Iris pigment epithelial cell (primary cell): ENCODE data around the gene ZNF239.
"Not testable (repeated sequence)": the region's sequence is repeated elsewhere in the genome, so short reads cannot be mapped to it uniquely, and the experiment has no call there.

Experiments
- DNase-seq: peaks from one replicate; pipeline ENCODE4 v3.0.0-alpha.2; 2011; ENCODE audit warnings: low read depth

The ZNF239 gene

GRCh38 chr10:43576580-43576979 lies 2.2 kb upstream of the ZNF239 start:
- no peak for DNase-seq

GRCh38 chr10:43576062-43576461 lies 1.6 kb upstream of the ZNF239 start:
- DNase-seq = no peak

- DNase-seq = no peak
Measured at GRCh38 chr10:43574906-43575305, 490 bp upstream of the ZNF239 start.

GRCh38 chr10:43573250-43574000 lies 991 bp downstream of the ZNF239 start:
- DNase-seq = no peak

GRCh38 chr10:43570971-43571370 lies 3.4 kb downstream of the ZNF239 start:
- DNase-seq = no peak

- no peak for DNase-seq
Measured at GRCh38 chr10:43569681-43570080, 4.7 kb downstream of the ZNF239 start.

- DNase-seq = no peak
Measured at GRCh38 chr10:43557214-43557613, 17.2 kb downstream of the ZNF239 start.

- not testable (repeated sequence) for DNase-seq
Measured at GRCh38 chr10:43543746-43544145, 30.7 kb downstream of the ZNF239 start.

GRCh38 chr10:43524434-43525247 lies 49.8 kb downstream of the ZNF239 start:
- no peak for DNase-seq
